Measurements from ENCODE around the gene XKR3. TPM values are rescaled to one million over a fixed set of nuclear protein-coding genes. Genes with fewer than 3 reads are reported as not detected.

Gene XKR3
- total and polyA plus RNA-seq, 8 donors: not detected

DNA sequence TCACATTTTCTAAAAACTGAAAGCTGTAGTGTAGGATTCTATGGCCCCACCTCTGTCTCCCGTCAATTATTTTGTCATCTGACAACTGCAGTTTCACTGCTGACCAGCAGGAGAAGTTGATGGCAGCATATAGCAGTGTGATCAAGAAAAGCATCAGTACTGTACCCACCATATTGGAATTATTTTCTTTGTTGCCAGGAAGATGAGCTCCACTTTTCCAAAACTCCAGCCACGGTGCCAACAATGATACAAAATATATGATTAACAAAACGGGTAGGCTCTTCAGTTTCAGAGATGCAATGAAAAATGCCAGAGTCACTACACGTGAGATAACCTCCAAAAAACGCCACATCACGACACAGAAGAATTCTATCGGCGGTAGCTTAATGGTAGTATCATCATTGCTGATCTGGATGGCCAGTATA is 41.3 kb downstream of the XKR3 start:
- TF ChIP-seq, protein P1, sequence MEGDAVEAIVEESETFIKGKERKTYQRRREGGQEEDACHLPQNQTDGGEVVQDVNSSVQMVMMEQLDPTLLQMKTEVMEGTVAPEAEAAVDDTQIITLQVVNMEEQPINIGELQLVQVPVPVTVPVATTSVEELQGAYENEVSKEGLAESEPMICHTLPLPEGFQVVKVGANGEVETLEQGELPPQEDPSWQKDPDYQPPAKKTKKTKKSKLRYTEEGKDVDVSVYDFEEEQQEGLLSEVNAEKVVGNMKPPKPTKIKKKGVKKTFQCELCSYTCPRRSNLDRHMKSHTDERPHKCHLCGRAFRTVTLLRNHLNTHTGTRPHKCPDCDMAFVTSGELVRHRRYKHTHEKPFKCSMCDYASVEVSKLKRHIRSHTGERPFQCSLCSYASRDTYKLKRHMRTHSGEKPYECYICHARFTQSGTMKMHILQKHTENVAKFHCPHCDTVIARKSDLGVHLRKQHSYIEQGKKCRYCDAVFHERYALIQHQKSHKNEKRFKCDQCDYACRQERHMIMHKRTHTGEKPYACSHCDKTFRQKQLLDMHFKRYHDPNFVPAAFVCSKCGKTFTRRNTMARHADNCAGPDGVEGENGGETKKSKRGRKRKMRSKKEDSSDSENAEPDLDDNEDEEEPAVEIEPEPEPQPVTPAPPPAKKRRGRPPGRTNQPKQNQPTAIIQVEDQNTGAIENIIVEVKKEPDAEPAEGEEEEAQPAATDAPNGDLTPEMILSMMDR (IDR thresholded peaks at IDR 0.05): no peak
- WGBS, 2 donors: 52 to 58% methylated on average over 8 of the region's 8 CpGs
- H3K4me3 ChIP-seq: no peak overlapping the region
- no peaks in the 10 kb centered on the region for H3K9me3 ChIP-seq
- ATAC-seq (no peak), FAIRE-seq (no peak), DNase-seq (no peak)
- H3K4me1 ChIP-seq: no peaks in the 10 kb centered on the region
- H3K27me3 ChIP-seq: peaks cover 0 to 3% (median 2%) of the 10 kb centered on the region in 4 donors
- intact Hi-C loops (cut with DNase I): loop anchor here in 1 of 3 donors (10.0 kb wide), 1 partner anchor 81 kb away; no protein-coding TSS in a partner anchor
- H3K36me3 ChIP-seq: no peaks in the 10 kb centered on the region
- H3K27ac ChIP-seq: no peak overlapping the region

DNA sequence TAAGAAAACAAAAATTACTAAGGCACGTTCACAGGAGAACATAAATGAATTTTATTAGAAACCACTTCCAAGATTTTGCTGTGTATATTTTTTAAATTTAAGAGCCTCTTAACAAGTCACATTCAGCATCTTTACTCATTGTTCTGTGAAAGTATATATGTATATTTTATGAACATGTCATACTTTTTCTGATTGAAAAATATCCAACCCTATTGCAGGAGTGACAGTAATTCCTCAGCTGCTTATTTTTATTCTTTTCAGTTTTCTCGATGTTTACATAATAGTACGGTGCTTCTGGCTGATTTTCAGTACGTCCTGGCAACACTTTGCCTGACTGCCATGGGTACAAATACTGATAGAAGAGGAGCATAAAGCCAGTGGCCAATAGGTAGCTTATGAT is 41.8 kb downstream of the XKR3 start:
- no peaks in the 10 kb centered on the region for H3K36me3 ChIP-seq
- H3K27ac ChIP-seq: no peak overlapping the region
- H3K4me3 ChIP-seq: no peak overlapping the region
- 54 to 65% methylated on average over 4 of the region's 4 CpGs for WGBS, 2 donors
- ATAC-seq (no peak), DNase-seq (no peak), FAIRE-seq (no peak)
- H3K4me1 ChIP-seq: no peaks in the 10 kb centered on the region
- peaks cover 0 to 3% (median 2%) of the 10 kb centered on the region in 4 donors for H3K27me3 ChIP-seq
- TF ChIP-seq, protein P1 (IDR thresholded peaks at IDR 0.05): no peak
- H3K9me3 ChIP-seq: no peaks in the 10 kb centered on the region
- intact Hi-C loops (cut with DNase I): loop anchor here in 1 of 3 donors (10.0 kb wide), 1 partner anchor 81 kb away; no protein-coding TSS in a partner anchor

DNA sequence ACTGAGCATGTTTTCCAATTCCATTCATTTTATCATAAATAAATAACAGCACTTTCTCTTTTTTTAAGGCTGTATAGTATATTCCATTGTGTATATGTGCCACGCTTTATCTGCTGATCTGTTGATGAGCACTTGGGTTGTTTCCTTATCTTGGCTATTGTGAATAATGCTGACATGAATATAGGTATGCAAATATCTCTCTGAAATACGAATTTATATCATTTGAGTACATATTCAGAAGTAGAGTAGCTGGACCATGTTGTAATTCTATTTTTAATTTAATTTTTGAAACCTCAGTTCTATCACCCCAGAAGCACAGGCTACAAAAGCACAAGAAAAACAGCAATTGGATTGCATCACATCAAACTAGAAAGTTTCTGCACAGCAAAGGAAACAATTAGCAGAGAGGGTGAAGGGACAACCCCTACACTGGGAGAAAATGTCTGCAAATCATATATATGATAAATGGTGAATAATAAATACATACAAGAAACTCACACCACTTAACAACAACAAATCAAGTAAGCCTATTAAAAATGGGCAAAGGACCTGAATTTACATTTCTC is 43.4 kb downstream of the XKR3 start:
- TF ChIP-seq, protein P1 (IDR thresholded peaks at IDR 0.05): no peak
- Histone ChIP-seq H3K9me3 (no peaks in the 10 kb centered on the region), H3K27ac (no peak overlapping the region), H3K36me3 (no peaks in the 10 kb centered on the region), H3K4me1 (no peaks in the 10 kb centered on the region), H3K4me3 (no peak overlapping the region), H3K27me3 (peaks cover 0 to 3% (median 2%) of the 10 kb centered on the region in 4 donors)
- DNase-seq (no peak), FAIRE-seq (no peak), ATAC-seq (no peak)
- intact Hi-C loops (cut with DNase I): loop anchor here in 1 of 3 donors (10.0 kb wide), 1 partner anchor 83 kb away; no protein-coding TSS in a partner anchor
- 18 to 33% methylated on average over 2 of the region's 2 CpGs for WGBS, 2 donors

DNA sequence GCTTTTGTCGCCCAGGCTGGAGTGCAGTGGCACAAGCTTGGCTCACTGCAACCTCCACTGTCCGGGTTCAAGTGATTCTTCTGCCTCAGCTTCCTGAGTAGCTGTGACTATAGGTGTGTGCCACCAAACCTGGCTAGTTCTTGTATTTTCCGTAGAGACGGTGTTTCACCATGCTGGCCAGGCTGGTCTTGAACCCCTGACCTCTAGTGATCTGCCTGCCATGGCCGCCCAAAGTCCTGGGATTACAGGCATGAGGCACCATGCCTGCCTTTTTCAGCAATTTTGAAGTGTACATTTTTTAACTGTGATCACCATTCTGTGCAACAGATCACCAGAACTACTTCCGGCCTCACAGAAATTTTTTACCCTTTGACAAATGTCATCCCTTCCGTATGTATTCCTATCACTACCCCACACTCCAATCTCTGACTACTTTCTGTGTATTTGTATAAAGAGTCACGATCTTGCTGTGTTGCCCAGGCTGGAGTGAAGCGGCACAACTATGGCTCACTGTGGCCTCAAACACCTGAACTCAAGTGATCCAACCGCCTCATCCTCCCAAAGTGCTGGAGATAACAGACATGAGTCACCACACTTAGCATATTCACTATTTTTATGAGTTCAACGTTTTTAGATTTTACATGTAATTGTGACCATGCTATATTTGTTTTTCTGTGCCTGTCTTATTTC is 44.0 kb downstream of the XKR3 start:
- WGBS, 2 donors: 50 to 59% methylated on average over 11 of the region's 11 CpGs
- Histone ChIP-seq H3K27ac (no peak overlapping the region), H3K27me3 (peaks cover 0 to 3% (median 2%) of the 10 kb centered on the region in 4 donors), H3K4me3 (no peak overlapping the region), H3K4me1 (no peaks in the 10 kb centered on the region), H3K9me3 (no peaks in the 10 kb centered on the region), H3K36me3 (no peaks in the 10 kb centered on the region)
- no peak for FAIRE-seq
- intact Hi-C loops (cut with DNase I): loop anchor here in 1 of 3 donors (10.0 kb wide), 1 partner anchor 84 kb away; no protein-coding TSS in a partner anchor
- DNase-seq: no peak
- ATAC-seq: no peak
- TF ChIP-seq, protein P1 (IDR thresholded peaks at IDR 0.05): no peak
